Measurements from ENCODE around the gene SETD1B.
"Not testable (repeated sequence)": the region's sequence is repeated elsewhere in the genome, so short reads cannot be mapped to it uniquely, and the experiment has no call there.

Gene SETD1B

DNA sequence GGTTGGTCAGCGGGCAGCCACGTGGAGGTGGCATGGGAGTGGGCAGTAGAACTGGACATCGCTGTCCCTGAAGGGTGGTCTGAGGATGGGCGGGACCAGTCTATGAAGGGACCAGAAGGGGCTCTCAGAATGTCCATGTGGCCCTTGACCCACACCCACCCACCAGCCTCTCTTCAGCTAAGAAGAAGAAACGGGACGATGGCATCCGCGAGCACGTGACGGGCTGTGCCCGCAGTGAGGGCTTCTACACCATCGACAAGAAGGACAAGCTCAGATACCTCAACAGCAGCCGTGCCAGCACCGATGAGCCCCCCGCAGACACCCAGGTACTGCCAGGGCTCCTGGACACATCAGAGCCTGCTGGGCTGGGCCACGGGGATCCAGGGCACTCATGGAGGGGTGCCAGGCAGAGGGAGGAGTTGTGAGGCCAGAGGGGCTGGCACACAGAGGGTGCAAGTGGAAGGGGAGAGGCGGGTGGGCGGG, 21.3 kb downstream of the SETD1B start:
- DNase-seq (ENCODE audit: low spot score) = no peak

DNA sequence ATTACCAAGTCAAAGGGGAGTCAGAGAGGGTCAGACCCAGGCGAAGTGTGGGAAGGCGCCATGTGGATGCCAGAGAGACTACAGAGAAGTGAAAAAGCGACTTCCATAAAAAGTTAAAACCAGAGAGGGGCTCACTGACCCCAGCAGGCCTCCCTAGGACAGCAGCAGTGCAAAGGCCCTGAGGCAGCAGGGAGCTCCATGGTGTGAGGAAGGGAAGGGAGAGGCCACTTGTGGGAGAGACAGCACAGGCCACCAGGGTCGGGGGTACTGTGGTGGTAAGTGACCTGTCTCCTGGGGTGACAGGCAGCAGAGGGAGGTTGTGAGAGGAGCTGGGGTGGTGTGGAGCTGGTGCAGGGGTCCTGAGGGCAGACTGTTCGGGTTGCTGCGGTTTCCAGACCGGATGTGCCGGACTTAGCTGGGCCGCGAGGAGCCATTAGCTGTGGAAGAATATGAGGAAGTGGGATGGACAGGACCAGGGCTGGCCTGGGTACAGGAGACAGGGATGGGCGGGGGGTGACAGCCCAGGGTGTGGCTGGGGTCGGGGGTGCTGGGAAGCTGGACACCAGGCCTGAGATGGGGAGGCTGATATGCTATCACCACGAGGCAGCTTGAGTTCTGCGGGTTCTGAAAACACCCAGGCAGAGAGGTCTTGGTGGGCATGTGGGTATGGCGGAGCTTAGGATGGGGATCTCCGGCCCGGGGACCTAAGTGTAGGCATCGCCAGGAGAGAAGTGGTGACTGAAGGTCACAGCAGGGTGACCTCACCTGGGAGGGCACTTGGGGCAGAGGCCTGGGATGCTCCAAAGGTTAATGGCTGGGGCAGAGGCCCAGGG, 22.7 kb downstream of the SETD1B start:
- DNase-seq (ENCODE audit: low spot score) = no peak

DNA sequence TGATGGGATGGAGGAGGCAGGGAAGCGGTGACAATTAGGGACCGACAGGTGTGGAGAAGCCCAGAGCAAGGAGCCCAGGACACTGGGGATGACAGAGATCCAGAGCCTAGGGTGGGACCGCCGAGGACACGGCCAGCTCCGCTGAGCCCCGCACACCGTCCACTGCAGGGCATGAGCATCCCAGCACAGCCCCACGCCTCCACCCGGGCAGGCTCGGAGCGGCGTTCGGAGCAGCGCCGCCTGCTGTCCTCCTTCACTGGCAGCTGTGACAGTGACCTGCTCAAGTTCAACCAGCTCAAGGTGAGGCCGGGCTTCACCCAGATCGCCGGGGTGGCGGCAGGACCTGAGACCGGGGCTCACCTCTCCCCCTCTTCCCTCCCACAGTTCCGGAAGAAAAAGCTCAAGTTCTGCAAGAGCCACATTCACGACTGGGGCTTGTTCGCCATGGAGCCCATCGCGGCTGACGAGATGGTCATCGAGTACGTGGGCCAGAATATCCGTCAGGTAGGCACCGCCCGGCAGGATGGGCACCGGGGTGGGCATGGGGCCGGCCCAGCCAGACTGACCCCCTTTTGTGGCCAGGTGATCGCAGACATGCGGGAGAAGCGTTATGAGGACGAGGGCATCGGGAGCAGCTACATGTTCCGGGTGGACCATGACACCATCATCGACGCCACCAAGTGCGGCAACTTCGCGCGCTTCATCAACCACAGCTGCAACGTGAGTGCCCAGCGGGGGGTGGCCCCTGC, 23.7 kb downstream of the SETD1B start:
- no peak for DNase-seq (ENCODE audit: low spot score)

DNA sequence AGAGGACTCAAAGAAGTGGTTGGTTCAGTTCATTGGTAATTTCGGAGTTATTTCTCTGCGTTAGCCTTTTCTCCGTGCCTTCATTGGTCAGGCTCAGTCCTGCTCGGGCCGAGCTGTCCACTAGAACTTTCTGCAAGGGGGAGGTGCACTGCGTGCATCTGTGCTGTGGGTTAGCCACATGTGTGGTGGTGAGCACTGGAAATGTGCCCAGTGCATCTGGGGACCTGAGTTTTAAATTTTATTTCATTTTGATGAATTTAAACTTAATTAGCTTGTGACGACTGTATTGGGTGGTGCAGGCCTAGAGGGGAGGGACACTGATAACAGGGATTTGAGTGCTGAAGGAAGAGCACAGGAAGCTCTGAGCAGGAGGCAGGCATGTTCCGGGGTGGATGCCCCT, 24.5 kb downstream of the SETD1B start:
- no peak for DNase-seq (ENCODE audit: low spot score)

DNA sequence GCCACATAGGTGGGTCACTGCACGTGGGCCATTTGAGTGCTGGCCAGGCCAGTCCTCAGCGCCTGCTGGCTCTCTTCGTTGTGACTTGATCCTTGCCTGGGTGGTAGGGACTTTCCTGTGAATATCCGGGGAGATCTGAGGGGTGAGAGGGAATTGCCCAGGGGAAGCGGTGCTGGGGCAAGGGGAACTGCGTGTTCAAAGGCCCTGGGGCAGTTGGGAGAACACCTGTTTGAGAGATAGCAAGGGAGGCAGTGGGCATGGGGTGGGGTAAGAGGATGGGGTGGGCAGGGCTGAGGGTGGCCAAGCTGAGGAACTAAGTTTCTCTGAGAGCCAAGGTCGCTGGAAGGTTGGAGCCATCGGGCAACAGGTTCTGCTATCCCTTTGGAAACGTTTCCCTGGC, 25.0 kb downstream of the SETD1B start:
- no peak for DNase-seq (ENCODE audit: low spot score)

- DNase-seq (ENCODE audit: low spot score) = no peak
These were observed 25.6 kb downstream of the SETD1B start for GRCh38 chr12:121829250-121829918.

- no peak for DNase-seq (ENCODE audit: low spot score)
These were observed 26.3 kb downstream of the SETD1B start for GRCh38 chr12:121830134-121830533.

DNA sequence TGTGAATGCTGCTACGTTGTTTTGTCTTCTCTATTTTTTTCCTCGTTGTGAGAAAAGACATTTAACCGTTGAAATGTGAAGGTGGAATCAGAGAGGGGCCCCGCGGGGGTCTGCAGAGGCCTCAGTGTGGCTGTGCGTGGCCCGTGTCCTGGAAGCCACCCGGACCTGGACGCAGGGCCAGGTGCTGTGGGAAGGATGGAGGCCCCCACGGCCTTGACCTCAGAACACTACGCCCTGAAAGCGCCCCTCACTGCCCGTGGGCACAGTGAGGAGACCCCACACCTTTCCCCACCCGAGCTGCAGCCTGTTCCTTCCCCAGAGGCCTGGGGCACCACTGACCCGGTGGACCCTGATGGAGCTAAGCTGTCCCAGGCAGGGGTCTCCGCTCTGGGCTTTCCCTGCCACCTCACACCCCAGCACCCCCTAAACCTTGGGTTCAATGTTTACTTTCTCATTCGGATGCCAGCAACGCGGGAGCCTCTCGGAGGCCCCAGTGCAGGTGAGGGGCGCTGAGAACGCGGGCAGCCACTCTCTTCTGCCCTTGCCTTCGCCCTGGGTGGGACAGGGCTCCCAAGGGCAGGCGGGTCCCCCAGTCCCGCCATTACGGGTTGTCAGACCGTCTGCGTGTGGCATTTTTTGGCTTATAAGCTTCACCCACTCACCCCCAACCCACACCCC, 26.9 kb downstream of the SETD1B start:
- DNase-seq (ENCODE audit: low spot score) = no peak

GRCh38 chr12:121831571-121832245, 27.9 kb downstream of the SETD1B start:
- DNase-seq (ENCODE audit: low spot score) = no peak

- no peak for DNase-seq (ENCODE audit: low spot score)
These were observed 33.9 kb downstream of the SETD1B start for GRCh38 chr12:121837680-121838079.

- no peak for DNase-seq (ENCODE audit: low spot score)
These were observed 34.3 kb downstream of the SETD1B start for GRCh38 chr12:121838126-121838525.

DNA sequence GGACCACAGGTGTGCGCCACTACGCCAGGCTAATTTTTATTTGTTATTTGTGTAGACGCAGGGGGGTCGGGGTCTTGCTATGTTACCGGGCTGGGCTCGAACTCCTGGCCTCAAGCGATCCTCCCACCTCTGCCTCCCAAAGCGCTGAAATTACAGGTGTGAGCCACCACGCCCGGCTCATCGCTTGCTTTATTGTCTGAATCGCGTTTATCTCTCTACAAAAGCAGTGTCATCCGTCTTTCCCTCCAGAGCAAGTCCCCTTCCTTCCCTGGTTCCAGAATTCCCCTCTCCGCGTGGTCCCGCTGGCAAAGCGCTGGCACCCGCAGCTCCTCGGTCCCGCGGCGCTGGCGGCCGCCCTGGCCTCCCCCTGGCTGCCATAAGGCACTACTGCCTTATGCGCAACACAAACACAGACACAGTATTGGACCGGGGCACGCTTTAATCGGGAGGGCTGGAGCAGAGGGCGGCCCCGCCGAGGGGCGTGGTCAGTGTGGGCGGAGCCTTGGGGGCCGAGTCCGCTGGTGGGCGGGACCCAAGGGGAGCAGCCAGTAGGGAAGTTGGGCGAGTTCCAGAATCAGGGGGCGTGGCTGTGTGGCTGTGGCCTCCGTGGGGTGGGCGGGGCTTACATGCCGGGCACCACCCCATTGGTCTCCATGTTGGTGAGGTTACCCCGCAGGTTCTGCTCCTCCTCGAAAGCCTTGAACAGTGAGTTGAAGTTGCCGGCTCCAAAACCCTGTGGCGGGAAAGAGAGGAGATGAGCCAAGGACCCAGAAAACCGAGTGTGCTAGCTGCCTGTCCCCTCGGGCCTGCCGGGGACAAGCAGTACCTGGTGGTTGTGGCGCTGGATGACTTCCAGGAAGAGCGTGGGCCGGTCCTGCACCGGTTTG, 35.5 kb downstream of the SETD1B start:
- DNase-seq (ENCODE audit: low spot score) = peak; percentile 97

DNA sequence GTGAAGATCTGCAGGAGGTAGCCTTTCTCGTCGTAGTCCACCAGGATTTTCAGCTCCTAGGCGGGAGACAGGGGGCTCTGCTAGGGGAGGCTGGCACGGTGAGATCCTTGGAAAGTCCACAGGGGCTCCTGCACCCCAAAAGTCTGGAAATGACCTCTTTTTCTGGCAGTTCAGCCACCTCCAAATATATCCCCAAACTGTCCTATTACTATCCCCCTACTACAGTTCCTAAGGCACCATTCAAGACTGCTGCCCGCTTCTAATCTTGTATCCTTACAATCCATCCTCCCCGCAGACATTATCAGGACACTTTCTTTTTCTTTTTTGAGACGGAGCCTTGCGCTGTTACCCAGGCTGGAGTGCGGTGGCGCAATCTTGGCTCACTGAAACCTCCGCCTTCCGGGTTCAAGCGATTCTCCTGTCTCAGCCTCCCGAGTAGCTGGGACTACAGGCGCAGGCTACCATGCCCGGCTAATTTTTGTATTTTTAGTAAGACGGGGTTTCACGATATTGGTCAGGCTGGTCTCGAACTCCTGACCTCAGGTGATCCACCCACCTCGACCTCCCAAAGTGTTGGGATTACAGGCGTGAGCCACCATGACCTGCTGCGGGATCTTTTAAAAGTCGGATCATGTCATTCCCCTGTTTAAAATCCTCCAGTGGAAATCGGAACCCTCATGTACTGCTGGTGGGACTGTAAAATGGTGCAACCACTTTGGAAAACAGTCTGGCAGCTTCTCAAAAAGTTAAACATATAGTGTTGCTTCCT, 36.4 kb downstream of the SETD1B start:
- DNase-seq (ENCODE audit: low spot score) = no peak

- no peak for DNase-seq (ENCODE audit: low spot score)
These were observed 39.6 kb downstream of the SETD1B start for GRCh38 chr12:121843236-121843982.

DNA sequence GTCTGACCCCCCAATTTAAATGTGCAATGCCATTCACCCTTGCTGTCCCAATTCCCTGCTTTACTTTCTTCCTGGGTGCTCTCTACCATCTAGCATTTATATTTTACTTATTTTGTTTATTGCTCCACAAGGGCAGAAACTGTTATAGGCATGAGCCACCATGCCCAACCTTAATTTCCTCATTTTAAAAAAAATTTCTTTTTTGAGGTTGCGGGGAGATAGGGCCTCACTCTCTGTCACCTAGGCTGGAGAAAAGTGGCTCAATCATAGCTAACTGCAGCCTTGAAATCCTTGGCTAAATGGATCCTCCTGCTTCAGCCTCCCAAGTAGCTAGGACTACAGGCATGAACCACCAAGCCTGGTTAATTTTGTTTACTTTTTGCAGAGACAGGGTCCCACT, 41.9 kb downstream of the SETD1B start:
- DNase-seq (ENCODE audit: low spot score) = no peak

DNA sequence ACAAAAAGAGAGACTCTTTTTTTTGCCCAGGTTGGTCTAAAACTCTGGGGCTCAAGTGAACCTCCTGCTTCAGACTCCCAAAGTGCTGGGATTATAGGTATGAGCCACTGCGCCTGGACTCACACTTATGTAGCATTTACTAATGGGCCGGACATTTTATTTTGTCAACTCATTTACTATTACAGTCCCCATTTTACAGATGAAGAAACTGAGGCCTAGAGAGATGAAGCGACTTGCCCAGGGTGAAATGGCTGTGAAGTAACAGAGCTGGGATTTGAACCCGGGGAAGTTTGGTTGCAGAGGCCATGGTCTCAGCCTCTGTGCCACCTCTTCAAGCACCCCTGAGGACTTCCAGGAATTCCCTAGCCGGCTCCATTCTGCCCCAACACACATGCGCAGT, 45.4 kb downstream of the SETD1B start:
- no peak for DNase-seq (ENCODE audit: low spot score)

- DNase-seq (ENCODE audit: low spot score) = no peak
These were observed 45.9 kb downstream of the SETD1B start for GRCh38 chr12:121849665-121850064.

- DNase-seq (ENCODE audit: low spot score) = not testable (repeated sequence)
These were observed 48.6 kb downstream of the SETD1B start for GRCh38 chr12:121852392-121852791.

Data from Ammon's horn (tissue), 1 donor.